Smooth muscle cell (in vitro differentiated cells): Measurements from ENCODE around the gene OGFOD2. TPM values are rescaled to one million over a fixed set of nuclear protein-coding genes. Genes with fewer than 3 reads are reported as not detected.

ENCODE experiments used
- DNase-seq: peaks from one replicate; lab custom pipeline; 2025; ENCODE audit not compliant: unreplicated experiment; lab: John Stamatoyannopoulos, UW
- H2AFZ ChIP-seq: fragments of 200-600 bp; sonication (generic); 2 replicates; pipeline ENCODE4 v1.6.0; 2016; ENCODE audit warnings: antibody characterized with exemption, low read depth, mild to moderate bottlenecking
- H3F3A ChIP-seq: fragments of 200-600 bp; sonication (generic); 2 replicates; pipeline ENCODE4 v1.6.0; 2017; ENCODE audit warnings: antibody characterized with exemption, low read depth
- H3K27ac ChIP-seq: fragments of 200-600 bp; sonication (generic); 2 replicates; pipeline ENCODE4 v1.5.1; 2016; ENCODE audit warnings: low read depth, mild to moderate bottlenecking
- H3K27me3 ChIP-seq: fragments of 200-600 bp; sonication (generic); 2 replicates; pipeline ENCODE4 v1.6.1; 2016; ENCODE audit warnings: low read depth, mild to moderate bottlenecking
- H3K36me3 ChIP-seq: fragments of 200-600 bp; sonication (generic); 2 replicates; pipeline ENCODE4 v1.5.1; 2016; ENCODE audit warnings: low read depth
- H3K4me1 ChIP-seq: fragments of 200-600 bp; sonication (generic); 2 replicates; pipeline ENCODE4 v1.5.1; 2016; ENCODE audit warnings: low read depth
- H3K4me2 ChIP-seq: fragments of 200-600 bp; sonication (generic); 2 replicates; pipeline ENCODE4 v1.6.0; 2016; ENCODE audit warnings: mild to moderate bottlenecking
- H3K4me3 ChIP-seq: fragments of 200-600 bp; sonication (generic); 2 replicates; pipeline ENCODE4 v1.5.1; 2016; ENCODE audit warnings: mild to moderate bottlenecking
- H3K79me2 ChIP-seq: fragments of 200-600 bp; sonication (generic); 2 replicates; pipeline ENCODE4 v1.6.0; 2016; ENCODE audit warnings: low read depth, mild to moderate bottlenecking
- H3K9ac ChIP-seq: fragments of 200-600 bp; sonication (generic); 2 replicates; pipeline ENCODE4 v1.6.0; 2016; ENCODE audit warnings: low read depth
- H3K9me3 ChIP-seq: fragments of 200-600 bp; sonication (generic); replicated peaks from 2 replicates; pipeline ENCODE4 v1.5.1; 2016; ENCODE audit warnings: low read depth
- H4K20me1 ChIP-seq: fragments of 200-600 bp; sonication (generic); 2 replicates; pipeline ENCODE4 v1.6.0; 2016; ENCODE audit warnings: low read depth
- WGBS: methylation state at CpG from one replicate; pipeline ENCODE4 v1.1.7; 2016; ENCODE audit warnings: low lambda C conversion rate; 5-methylcytosine and 5-hydroxymethylcytosine counted together
- polyA plus RNA-seq: library from polyadenylated mRNA; unstranded; fragments of >200 nt; fragmentation: Nextera tagmentation; extraction: Ambion mirVana; gene quantifications from 2 replicates; pipeline ENCODE4 v1.2.1, GENCODE V29; 2016
- total RNA-seq: library from RNA; depleted of rRNA; stranded (reverse); fragments of >200 nt; gene quantifications from 2 replicates; pipeline ENCODE4 v1.2.3, GENCODE V29; 2014
- TF ChIP-seq, protein P1 (sequence below): fragments of 200-600 bp; sonication (generic); IDR thresholded peaks from 2 replicates; pipeline ENCODE4 v1.5.1; 2017; ENCODE audit warnings: borderline replicate concordance, mild to moderate bottlenecking, antibody characterized with exemption; ENCODE audit not compliant: insufficient read depth, poor library complexity, severe bottlenecking

Gene OGFOD2
- total and polyA plus RNA-seq, 2 experiments from 2014 or later = 9.7 to 15.8 TPM

DNA sequence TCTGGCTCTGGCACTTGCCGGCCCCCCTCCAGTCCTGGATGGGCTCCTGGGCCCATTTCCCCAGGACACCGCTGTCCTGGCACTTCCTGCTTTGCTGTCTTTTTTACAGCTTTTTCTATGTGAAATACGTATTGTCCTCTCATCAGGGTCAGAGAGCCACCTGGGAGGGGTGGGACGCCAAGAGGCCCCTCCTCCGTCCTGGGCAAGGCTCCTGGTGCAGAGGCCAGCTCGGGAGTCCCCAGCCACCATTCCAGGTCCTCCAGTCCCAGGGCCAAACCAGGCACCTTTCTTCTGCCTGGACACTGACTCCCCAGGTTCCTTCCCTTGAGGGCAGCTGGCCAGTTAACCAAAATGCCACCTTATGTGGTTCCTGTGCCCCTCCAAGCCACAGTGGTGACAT, 28.2 kb downstream of the OGFOD2 start:
- H3F3A ChIP-seq = no peaks in the 10 kb centered on the region
- H3K27ac ChIP-seq = no peak overlapping the region
- no peaks in the 10 kb centered on the region for H3K27me3 ChIP-seq
- no peaks in the 10 kb centered on the region for H3K79me2 ChIP-seq
- H3K4me2 ChIP-seq = no peak overlapping the region
- no peaks in the 10 kb centered on the region for H3K4me1 ChIP-seq
- H4K20me1 ChIP-seq = no peaks in the 10 kb centered on the region
- 92% methylated on average over 6 of the region's 6 CpGs for WGBS
- H3K9ac ChIP-seq = no peak overlapping the region
- H2AFZ ChIP-seq = no peak overlapping the region
- TF ChIP-seq, protein P1, sequence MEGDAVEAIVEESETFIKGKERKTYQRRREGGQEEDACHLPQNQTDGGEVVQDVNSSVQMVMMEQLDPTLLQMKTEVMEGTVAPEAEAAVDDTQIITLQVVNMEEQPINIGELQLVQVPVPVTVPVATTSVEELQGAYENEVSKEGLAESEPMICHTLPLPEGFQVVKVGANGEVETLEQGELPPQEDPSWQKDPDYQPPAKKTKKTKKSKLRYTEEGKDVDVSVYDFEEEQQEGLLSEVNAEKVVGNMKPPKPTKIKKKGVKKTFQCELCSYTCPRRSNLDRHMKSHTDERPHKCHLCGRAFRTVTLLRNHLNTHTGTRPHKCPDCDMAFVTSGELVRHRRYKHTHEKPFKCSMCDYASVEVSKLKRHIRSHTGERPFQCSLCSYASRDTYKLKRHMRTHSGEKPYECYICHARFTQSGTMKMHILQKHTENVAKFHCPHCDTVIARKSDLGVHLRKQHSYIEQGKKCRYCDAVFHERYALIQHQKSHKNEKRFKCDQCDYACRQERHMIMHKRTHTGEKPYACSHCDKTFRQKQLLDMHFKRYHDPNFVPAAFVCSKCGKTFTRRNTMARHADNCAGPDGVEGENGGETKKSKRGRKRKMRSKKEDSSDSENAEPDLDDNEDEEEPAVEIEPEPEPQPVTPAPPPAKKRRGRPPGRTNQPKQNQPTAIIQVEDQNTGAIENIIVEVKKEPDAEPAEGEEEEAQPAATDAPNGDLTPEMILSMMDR = no peak
- no peak overlapping the region for H3K4me3 ChIP-seq
- no peaks in the 10 kb centered on the region for H3K9me3 ChIP-seq
- no peaks in the 10 kb centered on the region for H3K36me3 ChIP-seq
- no peak for DNase-seq

DNA sequence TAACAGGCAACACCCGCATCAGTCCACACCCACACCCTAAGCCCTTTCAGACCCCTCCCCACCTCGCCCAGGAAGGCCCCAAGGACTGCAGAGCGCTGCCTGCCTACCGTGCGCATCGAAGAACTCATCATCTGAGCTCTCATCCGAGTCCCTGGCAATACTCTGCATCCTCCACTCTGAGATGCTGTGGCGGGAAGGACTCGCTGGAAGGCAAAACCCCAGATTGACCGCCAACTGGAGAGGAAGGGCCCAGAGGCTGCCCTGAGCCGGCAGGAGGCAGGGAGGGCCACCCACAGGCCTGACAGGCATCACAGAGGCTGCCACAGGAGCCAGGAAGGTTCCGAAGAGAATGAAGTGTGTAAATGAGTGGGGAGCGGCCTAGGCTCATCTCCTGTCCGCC, 29.2 kb downstream of the OGFOD2 start:
- Histone ChIP-seq H3K79me2 (no peaks in the 10 kb centered on the region), H3K4me1 (no peaks in the 10 kb centered on the region), H3K4me3 (no peak overlapping the region), H3K9me3 (no peaks in the 10 kb centered on the region), H3K4me2 (no peak overlapping the region), H3K27me3 (no peaks in the 10 kb centered on the region), H3F3A (no peaks in the 10 kb centered on the region), H3K9ac (no peak overlapping the region), H2AFZ (no peak overlapping the region), H3K36me3 (no peaks in the 10 kb centered on the region), H3K27ac (no peak overlapping the region), H4K20me1 (no peaks in the 10 kb centered on the region)
- WGBS = 95% methylated on average over 14 of the region's 14 CpGs
- TF ChIP-seq, protein P1 = no peak
- DNase-seq = no peak

GRCh38 chr12:123005081-123005626, 30.1 kb downstream of the OGFOD2 start:
- Histone ChIP-seq H2AFZ (no peak overlapping the region), H3K36me3 (no peaks in the 10 kb centered on the region), H3K27ac (no peak overlapping the region), H3F3A (no peaks in the 10 kb centered on the region), H3K4me3 (no peak overlapping the region), H3K27me3 (no peaks in the 10 kb centered on the region), H4K20me1 (no peaks in the 10 kb centered on the region), H3K9ac (no peak overlapping the region), H3K9me3 (no peaks in the 10 kb centered on the region), H3K4me2 (no peak overlapping the region), H3K79me2 (no peaks in the 10 kb centered on the region), H3K4me1 (no peaks in the 10 kb centered on the region)
- TF ChIP-seq, protein P1 = no peak
- DNase-seq = no peak
- 98% methylated on average over 22 of the region's 22 CpGs for WGBS

- H3K4me2 ChIP-seq = no peak overlapping the region
- H3K36me3 ChIP-seq = no peaks in the 10 kb centered on the region
- H3K79me2 ChIP-seq = no peaks in the 10 kb centered on the region
- H3K27me3 ChIP-seq = no peaks in the 10 kb centered on the region
- 84% methylated on average over 12 of the region's 12 CpGs for WGBS
- no peaks in the 10 kb centered on the region for H3F3A ChIP-seq
- no peaks in the 10 kb centered on the region for H3K4me1 ChIP-seq
- H3K27ac ChIP-seq = no peak overlapping the region
- DNase-seq = no peak
- H3K9me3 ChIP-seq = no peaks in the 10 kb centered on the region
- H4K20me1 ChIP-seq = no peaks in the 10 kb centered on the region
- no peak overlapping the region for H3K9ac ChIP-seq
- H3K4me3 ChIP-seq = no peak overlapping the region
- TF ChIP-seq, protein P1 = no peak
- H2AFZ ChIP-seq = no peak overlapping the region
Measured at GRCh38 chr12:123006977-123007376, 31.9 kb downstream of the OGFOD2 start.
